Fibroblast of lung (primary cell): Measurements from ENCODE around the gene NELFB. TPM values are rescaled to one million over a fixed set of nuclear protein-coding genes. Genes with fewer than 3 reads are reported as not detected.
A peak's percentile ranks its signal among the peaks of the same experiment; 100 is the strongest.

ENCODE experiments used
- DNase-seq, 2 donors: peaks; one replicate each; pipeline versions ENCODE4 v3.0.0 to v3.0.0-alpha.2; 2010; ENCODE audit warnings: low read depth in 2 of 2
- H2AFZ ChIP-seq: 2 replicates; pipeline ENCODE4 v1.5.1; 2012; ENCODE audit warnings: low read length, control low read depth, inconsistent platforms
- H3K27ac ChIP-seq: 2 replicates; pipeline ENCODE4 v1.5.1; 2011; ENCODE audit warnings: low read length, control low read depth; ENCODE audit not compliant: insufficient read depth
- H3K27me3 ChIP-seq: 2 replicates; pipeline ENCODE4 v1.5.1; 2011; ENCODE audit warnings: mild to moderate bottlenecking, low read length; ENCODE audit not compliant: control insufficient read depth, insufficient read depth
- H3K36me3 ChIP-seq: 2 replicates; pipeline ENCODE4 v1.5.1; 2011; ENCODE audit warnings: low read length; ENCODE audit not compliant: control insufficient read depth, insufficient read depth
- H3K4me1 ChIP-seq: 2 replicates; pipeline ENCODE4 v1.5.1; 2011; ENCODE audit warnings: low read length; ENCODE audit not compliant: control insufficient read depth, insufficient read depth; ENCODE audit errors: extremely low read depth
- H3K4me2 ChIP-seq: 2 replicates; pipeline ENCODE4 v1.5.1; 2011; ENCODE audit warnings: low read length, control low read depth; ENCODE audit not compliant: insufficient read depth; ENCODE audit errors: extremely low read depth
- H3K4me3 ChIP-seq, 4 experiments: fragments of 200-600 bp in 1 of 4; sonication (generic) in 1 of 4; replicated peaks in 1 of 4; 2 replicates each; pipeline ENCODE4 v1.5.1; 2011 to 2016; ENCODE audit warnings: low read length in 4 of 4, low read depth in 3 of 4, mild to moderate bottlenecking in 3 of 4, control low read depth in 2 of 4, inconsistent platforms in 1 of 4, mixed read lengths in 1 of 4; ENCODE audit not compliant: insufficient read depth in 1 of 4; ENCODE audit errors: control extremely low read depth in 1 of 4
- H3K79me2 ChIP-seq: 2 replicates; pipeline ENCODE4 v1.5.1; 2012; ENCODE audit warnings: mild to moderate bottlenecking, low read length, inconsistent platforms; ENCODE audit not compliant: control insufficient read depth, insufficient read depth
- H3K9ac ChIP-seq: 2 replicates; pipeline ENCODE4 v1.5.1; 2011; ENCODE audit warnings: mild to moderate bottlenecking, low read length, control low read depth; ENCODE audit not compliant: insufficient read depth
- H3K9me3 ChIP-seq: 2 replicates; pipeline ENCODE4 v1.5.1; 2012; ENCODE audit warnings: low read depth, low read length; ENCODE audit not compliant: control insufficient read depth, insufficient read depth
- H4K20me1 ChIP-seq: 2 replicates; pipeline ENCODE4 v1.5.1; 2011; ENCODE audit warnings: low read length; ENCODE audit not compliant: control insufficient read depth, insufficient read depth; ENCODE audit errors: extremely low read depth
- CTCF ChIP-seq, 2 donors: IDR thresholded peaks in 1 of 2; conservative IDR thresholded peaks in 1 of 2; 1 replicate in 1 of 2; 2 replicates in 1 of 2; pipeline ENCODE4 v1.5.1; 2011 to 2012; ENCODE audit warnings: low read length in 2 of 2, control low read depth in 1 of 2, inconsistent platforms in 1 of 2, low read depth in 1 of 2, mild to moderate bottlenecking in 1 of 2
- EZH2 ChIP-seq: IDR thresholded peaks from 2 replicates; pipeline ENCODE4 v1.5.1; 2012; ENCODE audit warnings: low read length, control low read depth, mild to moderate bottlenecking; ENCODE audit errors: missing control alignments
- polyA plus RNA-seq, 2 donors: library from polyadenylated mRNA; depleted of rRNA in 1 of 2; stranded (reverse) in 1 of 2; unstranded in 1 of 2; fragments of >200 nt; gene quantifications; 2 replicates each; pipeline ENCODE4 v1.2.1, GENCODE V29; 2011 to 2012; ENCODE audit warnings: missing spikeins in 1 of 2
- total RNA-seq: library from RNA; depleted of rRNA; stranded (reverse); fragments of >200 nt; gene quantifications from 2 replicates; pipeline ENCODE4 v1.2.1, GENCODE V29; 2014

NELFB gene
- total and polyA plus RNA-seq, 2 donors (not counting 1 experiment from before 2014, with no cell fraction given) = 23.5 to 50.0 TPM

GRCh38 chr9:137268538-137269201 is 13.5 kb downstream of the NELFB start:
- no peak for DNase-seq
- Histone ChIP-seq H3K27ac (peak overlapping the region; percentile 67), H3K9me3 (no peaks in the 10 kb centered on the region), H2AFZ (no peak overlapping the region), H3K27me3 (no peaks in the 10 kb centered on the region), H3K36me3 (peaks cover 44% of the 10 kb centered on the region), H3K4me1 (peaks cover 11% of the 10 kb centered on the region), H3K4me3 (no peak overlapping the region), H4K20me1 (no peaks in the 10 kb centered on the region), H3K4me2 (peak overlapping the region; percentile 8), H3K79me2 (no peaks in the 10 kb centered on the region), H3K9ac (no peak overlapping the region)
- TF ChIP-seq EZH2 = no peak

DNA sequence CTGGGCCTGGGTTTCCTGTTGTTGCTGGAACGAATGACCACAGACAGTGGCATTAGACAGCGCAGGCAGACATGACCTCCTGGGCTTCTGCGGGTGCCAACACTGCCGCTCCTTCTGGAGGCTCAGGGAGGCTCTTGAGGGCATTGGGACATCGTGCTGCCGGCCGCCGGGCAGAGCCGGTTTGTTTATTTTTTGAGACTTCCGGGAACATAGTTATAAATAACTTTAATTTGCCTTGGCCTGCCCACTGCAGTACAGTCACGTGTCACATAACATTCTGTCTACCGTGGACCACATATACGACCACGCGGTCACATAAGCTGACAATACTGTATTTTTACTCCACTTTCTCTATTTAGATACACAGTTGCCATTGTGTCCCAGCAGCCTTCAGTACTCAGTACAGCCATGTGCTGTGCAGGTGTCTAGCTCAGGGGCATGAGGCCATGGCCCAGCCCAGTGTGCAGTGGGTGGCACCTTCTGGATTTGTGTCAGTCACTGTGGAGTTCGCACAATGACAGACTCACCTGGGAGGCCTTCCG is 14.2 kb downstream of the NELFB start:
- Histone ChIP-seq H3K27ac (peak overlapping the region; percentile 67), H3K4me1 (peaks cover 11% of the 10 kb centered on the region), H4K20me1 (no peaks in the 10 kb centered on the region), H3K9me3 (no peaks in the 10 kb centered on the region), H3K27me3 (no peaks in the 10 kb centered on the region), H3K36me3 (peaks cover 40% of the 10 kb centered on the region), H2AFZ (no peak overlapping the region), H3K9ac (no peak overlapping the region), H3K4me3 (no peak overlapping the region), H3K79me2 (no peaks in the 10 kb centered on the region), H3K4me2 (no peak overlapping the region)
- peak in 1 of 2 donors; percentile 77 for DNase-seq
- no peak for TF ChIP-seq CTCF (conservative IDR thresholded peaks at IDR 0.05 in 1 of 2, IDR thresholded peaks at IDR 0.05 in 1 of 2; ENCODE audit: low read depth in 1 of 2, low read length in 2 of 2)
- TF ChIP-seq EZH2 = no peak

DNA sequence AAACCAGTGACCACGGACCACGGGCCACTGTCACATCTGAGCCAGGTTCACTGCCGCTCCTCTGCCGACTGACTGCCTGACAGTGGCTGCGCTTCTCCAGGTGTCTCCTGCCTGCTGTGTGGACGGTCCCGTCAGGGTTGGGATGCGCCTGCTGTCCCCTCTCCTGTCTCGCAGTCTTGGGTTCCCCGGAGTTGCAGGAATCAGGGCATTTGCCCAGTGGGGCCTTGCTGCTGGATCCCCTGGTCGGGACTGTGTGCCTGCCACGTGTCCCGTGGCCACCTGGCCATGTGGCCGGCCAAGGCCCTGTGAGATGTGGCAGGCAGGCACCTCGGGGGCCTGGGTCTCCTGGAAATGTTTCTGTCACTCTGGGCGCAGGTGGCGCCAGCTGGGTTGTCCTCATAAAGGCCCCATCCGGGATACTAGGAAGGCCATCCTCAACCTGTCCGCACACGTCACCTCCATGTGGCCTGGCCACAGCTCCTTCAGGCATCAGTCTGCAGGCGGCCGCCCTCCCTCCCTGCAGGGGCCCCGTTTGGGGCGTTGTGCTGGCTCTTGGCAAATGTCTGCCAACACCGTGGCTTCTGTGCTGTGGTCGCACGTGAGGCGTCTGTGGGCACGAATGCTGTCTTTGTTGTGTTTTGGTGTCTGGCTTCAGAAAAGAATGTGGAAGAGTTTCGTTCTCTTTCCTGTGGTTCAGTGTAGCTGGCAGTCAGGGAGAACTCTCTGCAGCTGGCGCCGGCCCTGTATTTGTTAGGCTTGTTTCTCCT is 16.0 kb downstream of the NELFB start:
- Histone ChIP-seq H3K79me2 (no peaks in the 10 kb centered on the region), H3K4me1 (peaks cover 11% of the 10 kb centered on the region), H3K27me3 (no peaks in the 10 kb centered on the region), H3K9me3 (no peaks in the 10 kb centered on the region), H4K20me1 (no peaks in the 10 kb centered on the region), H3K9ac (no peak overlapping the region), H3K4me2 (no peak overlapping the region), H3K4me3 (no peak overlapping the region), H3K36me3 (peaks cover 35% of the 10 kb centered on the region), H2AFZ (no peak overlapping the region), H3K27ac (no peak overlapping the region)
- TF ChIP-seq CTCF (conservative IDR thresholded peaks at IDR 0.05 in 1 of 2, IDR thresholded peaks at IDR 0.05 in 1 of 2; ENCODE audit: low read depth in 1 of 2, low read length in 2 of 2) = no peak
- TF ChIP-seq EZH2 = no peak
- no peak for DNase-seq
